Neural cell (in vitro differentiated cells): ENCODE data around the gene CGB3. TPM values are rescaled to one million over a fixed set of nuclear protein-coding genes. Genes with fewer than 3 reads are reported as not detected.

ENCODE experiments used
- H2AFZ ChIP-seq: fragments of 200-600, 300-800 bp; sonication (generic), shearing (Covaris generic); 2 replicates; pipeline ENCODE4 v1.6.0; 2014; ENCODE audit warnings: low read depth, mild to moderate bottlenecking, antibody characterized with exemption, low read length, moderate library complexity
- H3F3A ChIP-seq: fragments of 200-600 bp; shearing (Covaris generic); 2 replicates; pipeline ENCODE4 v1.6.1; 2016; ENCODE audit warnings: mild to moderate bottlenecking, moderate library complexity, mixed read lengths, antibody characterized with exemption, low read length; ENCODE audit not compliant: insufficient read depth, poor library complexity, severe bottlenecking
- H3K27ac ChIP-seq: fragments of 200-600, 300-800 bp; sonication (generic), shearing (Covaris generic); 2 replicates; pipeline ENCODE4 v1.5.1; 2014; ENCODE audit warnings: mild to moderate bottlenecking, low read length, moderate library complexity
- H3K27me3 ChIP-seq: fragments of 300-800, 200-600 bp; sonication (generic), shearing (Covaris generic); 2 replicates; pipeline ENCODE4 v1.6.0; 2014; ENCODE audit warnings: mild to moderate bottlenecking, low read depth, low read length, moderate library complexity; ENCODE audit not compliant: insufficient read depth
- H3K36me3 ChIP-seq: fragments of 300-800, 200-600 bp; sonication (generic), shearing (Covaris generic); 2 replicates; pipeline ENCODE4 v1.5.1; 2014; ENCODE audit warnings: mild to moderate bottlenecking, antibody characterized with exemption, low read length, moderate library complexity; ENCODE audit not compliant: insufficient read depth
- H3K4me2 ChIP-seq: fragments of 300-800, 200-600 bp; sonication (generic), shearing (Covaris generic); 2 replicates; pipeline ENCODE4 v1.6.0; 2014; ENCODE audit warnings: mild to moderate bottlenecking, low read length
- H3K4me3 ChIP-seq: fragments of 300-800, 200-600 bp; sonication (generic), shearing (Covaris generic); 2 replicates; pipeline ENCODE4 v1.5.1; 2014; ENCODE audit warnings: mild to moderate bottlenecking, low read length, moderate library complexity
- H3K79me2 ChIP-seq: fragments of 200-600 bp; shearing (Covaris generic); replicated peaks from 2 replicates; pipeline ENCODE4 v1.6.0; 2014; ENCODE audit warnings: mild to moderate bottlenecking, low read length, moderate library complexity; ENCODE audit not compliant: insufficient read depth
- H3K9ac ChIP-seq: fragments of 300-800, 200-600 bp; sonication (generic), shearing (Covaris generic); 2 replicates; pipeline ENCODE4 v1.6.1; 2016; ENCODE audit warnings: mild to moderate bottlenecking, low read length, mixed read lengths
- H3K9me2 ChIP-seq: fragments of 200-600 bp; shearing (Covaris generic); 2 replicates; pipeline ENCODE4 v1.6.1; 2016; ENCODE audit warnings: mild to moderate bottlenecking, low read length, mixed read lengths; ENCODE audit not compliant: insufficient read depth
- H3K9me3 ChIP-seq: fragments of 200-600, 300-800 bp; sonication (generic), shearing (Covaris generic); 2 replicates; pipeline ENCODE4 v1.6.1; 2016; ENCODE audit warnings: mild to moderate bottlenecking, mixed run types, low read length, moderate library complexity, mixed read lengths
- H4K20me1 ChIP-seq: fragments of 200-600 bp; shearing (Covaris generic); 2 replicates; pipeline ENCODE4 v1.6.1; 2016; ENCODE audit warnings: mild to moderate bottlenecking, mixed run types; ENCODE audit not compliant: insufficient read depth
- CTCF ChIP-seq: fragments of 450-650 bp; IDR thresholded peaks from 2 replicates; pipeline ENCODE4 v1.5.1; 2014; ENCODE audit warnings: antibody characterized with exemption, mild to moderate bottlenecking, moderate library complexity; ENCODE audit not compliant: poor library complexity, severe bottlenecking
- EP300 ChIP-seq: fragments of 450-650 bp; conservative IDR thresholded peaks from 2 replicates; pipeline ENCODE4 v1.6.1; 2014; ENCODE audit warnings: antibody characterized with exemption, mild to moderate bottlenecking, moderate library complexity; ENCODE audit not compliant: poor library complexity, severe bottlenecking
- EZH2 ChIP-seq: fragments of 200-600, 300-800 bp; shearing (Covaris generic), sonication (generic); IDR thresholded peaks from 2 replicates; pipeline ENCODE4 v1.6.1; 2014; ENCODE audit warnings: antibody characterized with exemption, low read length, borderline replicate concordance, mild to moderate bottlenecking; ENCODE audit not compliant: insufficient read depth, poor library complexity, severe bottlenecking
- MXI1 ChIP-seq: fragments of 450-650 bp; conservative IDR thresholded peaks from 2 replicates; pipeline ENCODE4 v1.6.1; 2014; ENCODE audit warnings: antibody characterized with exemption, mild to moderate bottlenecking; ENCODE audit not compliant: poor library complexity, severe bottlenecking
- POLR2AphosphoS5 ChIP-seq: IDR thresholded peaks from 2 replicates; pipeline ENCODE4 v1.6.1; 2012
- RAD21 ChIP-seq: fragments of 450-650 bp; conservative IDR thresholded peaks from 2 replicates; pipeline ENCODE4 v1.6.1; 2014; ENCODE audit warnings: antibody characterized with exemption, mild to moderate bottlenecking, moderate library complexity
- SMC3 ChIP-seq: fragments of 450-650 bp; conservative IDR thresholded peaks from 2 replicates; pipeline ENCODE4 v1.6.1; 2014; ENCODE audit warnings: antibody characterized with exemption, mild to moderate bottlenecking, moderate library complexity; ENCODE audit not compliant: poor library complexity
- TAF1 ChIP-seq: IDR thresholded peaks from 2 replicates; pipeline ENCODE4 v1.6.1; 2012; ENCODE audit warnings: low read depth
- polyA plus RNA-seq: library from polyadenylated mRNA; depleted of rRNA; stranded (reverse); fragments of >200 nt; gene quantifications from 2 replicates; pipeline ENCODE4 v1.2.3, GENCODE V29; 2014
- TF ChIP-seq, protein P1 (sequence below): IDR thresholded peaks from 2 replicates; pipeline ENCODE4 v1.6.1; 2012; ENCODE audit warnings: borderline replicate concordance

The CGB3 gene
- polyA plus RNA-seq, 1 donor from 2014 or later: not detected

- H3K27ac ChIP-seq: no peak overlapping the region
- H3K36me3 ChIP-seq: no peaks in the 10 kb centered on the region
- H3K9me3 ChIP-seq: no peaks in the 10 kb centered on the region
- H3K4me2 ChIP-seq: no peak overlapping the region
- H3K9ac ChIP-seq: no peak overlapping the region
- H3K79me2 ChIP-seq: no peaks in the 10 kb centered on the region
- no peaks in the 10 kb centered on the region for H4K20me1 ChIP-seq
- H3K9me2 ChIP-seq: no peaks in the 10 kb centered on the region
- H2AFZ ChIP-seq: no peak overlapping the region
- H3F3A ChIP-seq: no peaks in the 10 kb centered on the region
- TF ChIP-seq, protein P1, sequence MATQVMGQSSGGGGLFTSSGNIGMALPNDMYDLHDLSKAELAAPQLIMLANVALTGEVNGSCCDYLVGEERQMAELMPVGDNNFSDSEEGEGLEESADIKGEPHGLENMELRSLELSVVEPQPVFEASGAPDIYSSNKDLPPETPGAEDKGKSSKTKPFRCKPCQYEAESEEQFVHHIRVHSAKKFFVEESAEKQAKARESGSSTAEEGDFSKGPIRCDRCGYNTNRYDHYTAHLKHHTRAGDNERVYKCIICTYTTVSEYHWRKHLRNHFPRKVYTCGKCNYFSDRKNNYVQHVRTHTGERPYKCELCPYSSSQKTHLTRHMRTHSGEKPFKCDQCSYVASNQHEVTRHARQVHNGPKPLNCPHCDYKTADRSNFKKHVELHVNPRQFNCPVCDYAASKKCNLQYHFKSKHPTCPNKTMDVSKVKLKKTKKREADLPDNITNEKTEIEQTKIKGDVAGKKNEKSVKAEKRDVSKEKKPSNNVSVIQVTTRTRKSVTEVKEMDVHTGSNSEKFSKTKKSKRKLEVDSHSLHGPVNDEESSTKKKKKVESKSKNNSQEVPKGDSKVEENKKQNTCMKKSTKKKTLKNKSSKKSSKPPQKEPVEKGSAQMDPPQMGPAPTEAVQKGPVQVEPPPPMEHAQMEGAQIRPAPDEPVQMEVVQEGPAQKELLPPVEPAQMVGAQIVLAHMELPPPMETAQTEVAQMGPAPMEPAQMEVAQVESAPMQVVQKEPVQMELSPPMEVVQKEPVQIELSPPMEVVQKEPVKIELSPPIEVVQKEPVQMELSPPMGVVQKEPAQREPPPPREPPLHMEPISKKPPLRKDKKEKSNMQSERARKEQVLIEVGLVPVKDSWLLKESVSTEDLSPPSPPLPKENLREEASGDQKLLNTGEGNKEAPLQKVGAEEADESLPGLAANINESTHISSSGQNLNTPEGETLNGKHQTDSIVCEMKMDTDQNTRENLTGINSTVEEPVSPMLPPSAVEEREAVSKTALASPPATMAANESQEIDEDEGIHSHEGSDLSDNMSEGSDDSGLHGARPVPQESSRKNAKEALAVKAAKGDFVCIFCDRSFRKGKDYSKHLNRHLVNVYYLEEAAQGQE: no peak
- TF ChIP-seq RAD21 (no peak), MXI1 (no peak), EZH2 (no peak), CTCF (no peak), POLR2AphosphoS5 (no peak), EP300 (no peak), SMC3 (no peak), TAF1 (no peak)
- no peak overlapping the region for H3K4me3 ChIP-seq
- H3K27me3 ChIP-seq: peaks cover 13% of the 10 kb centered on the region
These were observed 9.8 kb downstream of the CGB3 start for GRCh38 chr19:49014123-49014869.

DNA sequence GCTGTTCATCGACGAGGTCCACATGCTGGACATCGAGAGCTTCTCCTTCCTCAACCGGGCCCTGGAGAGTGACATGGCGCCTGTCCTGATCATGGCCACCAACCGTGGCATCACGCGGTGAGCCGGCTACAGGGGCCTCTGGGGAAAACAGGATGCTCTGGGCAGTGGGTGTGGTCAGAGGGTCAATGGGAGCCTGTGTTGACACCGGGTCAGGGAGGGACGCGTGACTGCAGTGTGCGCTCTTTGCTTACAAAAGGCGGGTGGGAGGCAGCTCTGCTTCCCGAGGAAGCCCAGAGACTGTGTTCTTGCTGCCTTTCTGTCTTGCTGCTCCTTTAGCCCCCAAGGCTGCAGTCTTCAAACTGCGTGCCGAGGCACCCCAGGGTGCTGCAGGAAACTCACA lies 12.9 kb downstream of the CGB3 start:
- Histone ChIP-seq H3K27me3 (no peaks in the 10 kb centered on the region), H3K36me3 (no peaks in the 10 kb centered on the region), H2AFZ (no peak overlapping the region), H3K4me3 (no peak overlapping the region), H3F3A (no peaks in the 10 kb centered on the region), H3K27ac (no peak overlapping the region), H3K79me2 (no peaks in the 10 kb centered on the region), H3K9me2 (no peaks in the 10 kb centered on the region), H3K4me2 (no peak overlapping the region), H3K9ac (no peak overlapping the region), H4K20me1 (no peaks in the 10 kb centered on the region), H3K9me3 (no peaks in the 10 kb centered on the region)
- TF ChIP-seq EP300 (no peak), MXI1 (no peak), RAD21 (no peak), EZH2 (no peak), SMC3 (no peak), POLR2AphosphoS5 (no peak), CTCF (no peak), TAF1 (no peak)
- TF ChIP-seq, protein P1: no peak
